Tibial nerve (tissue), 4 donors: ENCODE measurements around the gene TPK1. TPM values are rescaled to one million over a fixed set of nuclear protein-coding genes. Genes with fewer than 3 reads are reported as not detected.

Experiments used
- DNase-seq, 2 donors: peaks; one replicate each; pipeline ENCODE4 v3.0.0-alpha.2; 2019; ENCODE audit warnings: low spot score in 2 of 2
- H3K27ac ChIP-seq, 4 donors: fragments of 200-600 bp; sonication (generic) in 3 of 4; one replicate each; pipeline ENCODE4 v1.5.1; 2017 to 2019; ENCODE audit warnings: mild to moderate bottlenecking in 1 of 4
- H3K27me3 ChIP-seq, 2 donors: fragments of 200-600 bp; sonication (generic) in 1 of 2; one replicate each; pipeline versions ENCODE4 v1.5.1 to v1.6.0; 2017 to 2019
- H3K36me3 ChIP-seq, 3 donors: fragments of 200-600 bp; sonication (generic); one replicate each; pipeline ENCODE4 v1.5.1; 2018 to 2019
- H3K4me1 ChIP-seq, 4 donors: fragments of 200-600 bp; sonication (generic) in 3 of 4; one replicate each; pipeline ENCODE4 v1.5.1; 2017 to 2019
- H3K4me3 ChIP-seq, 4 donors: fragments of 200-600 bp; sonication (generic) in 3 of 4; one replicate each; pipeline ENCODE4 v1.5.1; 2017 to 2019; ENCODE audit warnings: mild to moderate bottlenecking in 1 of 4, moderate library complexity in 1 of 4
- H3K9me3 ChIP-seq, 4 donors: fragments of 200-600 bp; sonication (generic) in 3 of 4; one replicate each; pipeline ENCODE4 v1.5.1; 2017 to 2019
- EP300 ChIP-seq, 2 donors: sonication (generic); formaldehyde crosslinking; IDR thresholded peaks; one replicate each; pipeline ENCODE4 v1.6.1; 2017; ENCODE audit warnings: antibody characterized with exemption in 2 of 2, mild to moderate bottlenecking in 1 of 2
- POLR2A ChIP-seq, 2 donors: fragments of 450-650 bp; IDR thresholded peaks; one replicate each; pipeline ENCODE4 v1.6.1; 2017; ENCODE audit warnings: antibody characterized with exemption in 2 of 2, mild to moderate bottlenecking in 2 of 2, moderate library complexity in 2 of 2
- WGBS, 2 donors: methylation state at CpG; one replicate each; pipeline ENCODE4 v1.1.5; 2018; 5-methylcytosine and 5-hydroxymethylcytosine counted together
- total RNA-seq, 4 donors: library from RNA; depleted of rRNA; stranded (reverse); fragments of >200 nt; gene quantifications; one replicate each; pipeline ENCODE4 v1.1.0, GENCODE V29; 2016
- TF ChIP-seq, protein P1 (sequence below), 5 experiments: fragments of 200-600 bp in 3 of 5; fragments of 450-650 bp in 2 of 5; sonication (generic) in 3 of 5; IDR thresholded peaks; one replicate each; pipeline ENCODE4 v1.5.1; 2016 to 2019; ENCODE audit warnings: antibody characterized with exemption in 5 of 5, mild to moderate bottlenecking in 3 of 5, moderate library complexity in 2 of 5

TPK1 gene
- total RNA-seq, 4 donors from 2014 or later: 4.5 to 18.8 (median 8.3) TPM

GRCh38 chr7:144834641-144835144 lies 1.2 kb downstream of the TPK1 start:
- Histone ChIP-seq H3K4me1 (peaks cover 0 to 25% (median 9%) of the 10 kb centered on the region in 4 donors), H3K27ac (peak overlapping the region; percentile 94 to 98 (median 96)), H3K27me3 (no peaks in the 10 kb centered on the region), H3K36me3 (no peaks in the 10 kb centered on the region), H3K4me3 (peak overlapping the region; percentile 74 to 89 (median 80)), H3K9me3 (peaks cover 0 to 8% (median 0%) of the 10 kb centered on the region in 4 donors)
- 32 to 38% methylated on average over 13 of the region's 13 CpGs for WGBS, 2 donors
- TF ChIP-seq, protein P1, sequence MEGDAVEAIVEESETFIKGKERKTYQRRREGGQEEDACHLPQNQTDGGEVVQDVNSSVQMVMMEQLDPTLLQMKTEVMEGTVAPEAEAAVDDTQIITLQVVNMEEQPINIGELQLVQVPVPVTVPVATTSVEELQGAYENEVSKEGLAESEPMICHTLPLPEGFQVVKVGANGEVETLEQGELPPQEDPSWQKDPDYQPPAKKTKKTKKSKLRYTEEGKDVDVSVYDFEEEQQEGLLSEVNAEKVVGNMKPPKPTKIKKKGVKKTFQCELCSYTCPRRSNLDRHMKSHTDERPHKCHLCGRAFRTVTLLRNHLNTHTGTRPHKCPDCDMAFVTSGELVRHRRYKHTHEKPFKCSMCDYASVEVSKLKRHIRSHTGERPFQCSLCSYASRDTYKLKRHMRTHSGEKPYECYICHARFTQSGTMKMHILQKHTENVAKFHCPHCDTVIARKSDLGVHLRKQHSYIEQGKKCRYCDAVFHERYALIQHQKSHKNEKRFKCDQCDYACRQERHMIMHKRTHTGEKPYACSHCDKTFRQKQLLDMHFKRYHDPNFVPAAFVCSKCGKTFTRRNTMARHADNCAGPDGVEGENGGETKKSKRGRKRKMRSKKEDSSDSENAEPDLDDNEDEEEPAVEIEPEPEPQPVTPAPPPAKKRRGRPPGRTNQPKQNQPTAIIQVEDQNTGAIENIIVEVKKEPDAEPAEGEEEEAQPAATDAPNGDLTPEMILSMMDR (IDR thresholded peaks at IDR 0.05): no peak
- TF ChIP-seq POLR2A (IDR thresholded peaks at IDR 0.05) (no peak), EP300 (IDR thresholded peaks at IDR 0.05) (no peak)
- peak in 1 of 2 donors; percentile 29 for DNase-seq

- no peaks in the 10 kb centered on the region for H3K9me3 ChIP-seq
- peaks cover 0 to 46% (median 9%) of the 10 kb centered on the region in 4 donors for H3K4me1 ChIP-seq
- H3K27ac ChIP-seq: no peak overlapping the region
- TF ChIP-seq POLR2A (IDR thresholded peaks at IDR 0.05): no peak
- TF ChIP-seq EP300 (IDR thresholded peaks at IDR 0.05): no peak
- TF ChIP-seq, protein P1 (IDR thresholded peaks at IDR 0.05): no peak
- H3K36me3 ChIP-seq: no peaks in the 10 kb centered on the region
- H3K4me3 ChIP-seq: no peak overlapping the region
- H3K27me3 ChIP-seq: no peaks in the 10 kb centered on the region
- 89 to 92% methylated on average over 5 of the region's 5 CpGs for WGBS, 2 donors
- no peak for DNase-seq
These were observed 5.0 kb downstream of the TPK1 start for GRCh38 chr7:144830811-144831210.

GRCh38 chr7:144830024-144830785 lies 5.6 kb downstream of the TPK1 start:
- no peak for DNase-seq
- TF ChIP-seq POLR2A (IDR thresholded peaks at IDR 0.05): no peak
- TF ChIP-seq EP300 (IDR thresholded peaks at IDR 0.05): no peak
- TF ChIP-seq, protein P1 (IDR thresholded peaks at IDR 0.05): no peak
- Histone ChIP-seq H3K4me1 (peaks cover 0 to 53% (median 9%) of the 10 kb centered on the region in 4 donors), H3K4me3 (no peak overlapping the region), H3K36me3 (no peaks in the 10 kb centered on the region), H3K9me3 (no peaks in the 10 kb centered on the region), H3K27ac (no peak overlapping the region), H3K27me3 (no peaks in the 10 kb centered on the region)
- WGBS, 2 donors: 79 to 84% methylated on average over 2 of the region's 2 CpGs

- TF ChIP-seq, protein P1 (IDR thresholded peaks at IDR 0.05): no peak
- TF ChIP-seq POLR2A (IDR thresholded peaks at IDR 0.05) (no peak), EP300 (IDR thresholded peaks at IDR 0.05) (no peak)
- no peaks in the 10 kb centered on the region for H3K9me3 ChIP-seq
- DNase-seq: no peak
- H3K27ac ChIP-seq: peak overlapping the region; percentile 41 to 79 (median 62)
- no peaks in the 10 kb centered on the region for H3K27me3 ChIP-seq
- peaks cover 0 to 51% (median 5%) of the 10 kb centered on the region in 4 donors for H3K4me1 ChIP-seq
- 20 to 26% methylated on average over 4 of the region's 4 CpGs for WGBS, 2 donors
- H3K36me3 ChIP-seq: no peaks in the 10 kb centered on the region
- H3K4me3 ChIP-seq: peak overlapping the region in 2 of 4 donors; percentile 8 to 16
These were observed 8.2 kb downstream of the TPK1 start for GRCh38 chr7:144827621-144828020.

DNA sequence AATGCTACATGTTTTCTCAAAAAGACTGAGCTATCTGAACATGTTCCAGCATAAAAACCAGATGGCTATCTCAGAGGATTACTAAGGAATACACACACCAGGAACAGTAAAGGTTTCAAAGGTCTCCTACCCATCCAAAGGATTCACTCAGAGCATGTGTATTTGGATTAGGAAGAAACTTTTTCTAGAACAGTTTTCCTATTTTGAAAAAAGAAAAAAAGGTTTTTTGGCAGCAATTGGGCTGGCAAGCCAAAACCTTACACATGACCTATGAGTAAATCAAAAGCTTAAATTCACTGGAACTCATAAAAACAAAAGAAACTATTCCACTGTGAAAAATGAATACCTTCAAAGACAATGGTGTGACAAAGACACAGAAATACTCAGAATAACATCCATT lies 9.6 kb downstream of the TPK1 start:
- Histone ChIP-seq H3K9me3 (no peaks in the 10 kb centered on the region), H3K36me3 (no peaks in the 10 kb centered on the region), H3K27ac (peak overlapping the region in 2 of 4 donors; percentile 76 to 79), H3K4me1 (peaks cover 0 to 53% (median 5%) of the 10 kb centered on the region in 4 donors), H3K4me3 (no peak overlapping the region), H3K27me3 (no peaks in the 10 kb centered on the region)
- DNase-seq: no peak
- TF ChIP-seq POLR2A (IDR thresholded peaks at IDR 0.05) (no peak), EP300 (IDR thresholded peaks at IDR 0.05) (no peak)
- TF ChIP-seq, protein P1 (IDR thresholded peaks at IDR 0.05): no peak
